Measurements from ENCODE around the gene GARIN5B.

The GARIN5B gene

DNA sequence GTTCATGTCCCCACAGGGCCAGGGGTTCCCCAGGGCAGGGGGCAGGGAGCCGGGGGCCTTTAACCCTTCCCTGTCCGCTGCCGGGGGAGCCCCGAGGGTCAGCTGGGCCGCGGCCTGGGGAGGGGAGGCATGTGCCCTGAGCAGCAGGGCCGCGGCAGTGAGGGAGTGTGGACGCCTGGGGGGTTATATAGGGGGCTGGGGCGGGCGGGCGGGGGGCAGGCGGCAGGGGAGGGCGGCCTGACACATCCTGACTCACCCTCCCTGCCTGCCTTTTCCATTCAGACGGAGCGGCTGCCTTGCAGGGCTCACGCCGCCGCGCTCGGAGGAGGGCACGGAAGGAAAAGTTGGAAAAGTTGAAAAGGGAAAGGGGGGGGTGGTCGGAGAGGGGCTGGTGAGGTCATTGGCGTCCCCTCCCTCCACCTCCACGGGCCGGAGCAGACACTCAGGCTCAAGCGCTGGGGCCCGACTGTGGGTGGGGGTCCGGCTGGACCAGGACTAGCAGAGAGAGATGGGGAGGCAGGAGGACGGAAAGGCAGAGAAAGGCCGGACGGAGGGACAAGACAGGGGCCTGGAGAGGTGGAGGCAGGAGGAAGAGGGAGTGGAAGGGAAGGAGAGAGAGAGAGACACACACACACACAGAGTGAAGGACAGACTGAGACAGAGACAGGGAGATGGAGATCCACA is 7.4 kb upstream of the GARIN5B start, which contains the start of gene IL11:
TSS of gene IL11 (minus strand) at position 159 of the 684 bp plus-strand sequence. CDS start at position 6, 153 bp downstream.
- no peak for DNase-seq (ENCODE audit: low read depth)

DNA sequence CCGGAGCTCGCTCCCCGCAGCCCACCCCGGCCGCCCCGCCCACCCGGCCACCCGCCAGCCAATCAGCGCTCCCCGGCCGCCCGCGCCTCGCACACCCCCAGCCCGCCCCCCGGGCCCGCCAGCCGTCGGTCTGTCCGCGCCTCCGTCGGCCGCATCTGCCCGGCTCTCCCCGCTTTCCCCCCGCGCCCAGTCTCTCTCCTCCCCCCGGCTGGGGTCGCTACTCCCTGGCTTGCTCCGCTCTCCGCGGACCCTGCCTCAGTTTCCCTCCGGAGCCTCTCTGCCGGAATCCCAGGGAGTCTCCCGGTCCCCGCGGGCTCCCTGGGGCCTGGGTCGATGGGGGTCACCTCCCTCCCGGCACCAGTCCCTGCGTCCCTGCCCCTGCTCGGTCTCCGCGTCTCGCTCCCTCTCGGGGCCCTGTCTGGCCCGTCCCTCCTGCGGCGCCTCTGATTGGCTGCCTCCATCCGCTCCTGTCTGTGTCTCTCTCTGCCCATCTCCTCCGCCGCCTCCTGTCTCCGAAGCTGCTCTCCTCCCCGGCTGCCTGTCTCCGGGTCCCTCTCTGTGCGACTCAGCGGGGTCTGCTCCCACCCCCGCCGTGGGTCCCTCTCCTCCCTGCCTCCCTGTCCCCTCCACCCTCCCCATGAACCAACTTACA is 6.7 kb upstream of the GARIN5B start:
- DNase-seq (ENCODE audit: low read depth): no peak

DNA sequence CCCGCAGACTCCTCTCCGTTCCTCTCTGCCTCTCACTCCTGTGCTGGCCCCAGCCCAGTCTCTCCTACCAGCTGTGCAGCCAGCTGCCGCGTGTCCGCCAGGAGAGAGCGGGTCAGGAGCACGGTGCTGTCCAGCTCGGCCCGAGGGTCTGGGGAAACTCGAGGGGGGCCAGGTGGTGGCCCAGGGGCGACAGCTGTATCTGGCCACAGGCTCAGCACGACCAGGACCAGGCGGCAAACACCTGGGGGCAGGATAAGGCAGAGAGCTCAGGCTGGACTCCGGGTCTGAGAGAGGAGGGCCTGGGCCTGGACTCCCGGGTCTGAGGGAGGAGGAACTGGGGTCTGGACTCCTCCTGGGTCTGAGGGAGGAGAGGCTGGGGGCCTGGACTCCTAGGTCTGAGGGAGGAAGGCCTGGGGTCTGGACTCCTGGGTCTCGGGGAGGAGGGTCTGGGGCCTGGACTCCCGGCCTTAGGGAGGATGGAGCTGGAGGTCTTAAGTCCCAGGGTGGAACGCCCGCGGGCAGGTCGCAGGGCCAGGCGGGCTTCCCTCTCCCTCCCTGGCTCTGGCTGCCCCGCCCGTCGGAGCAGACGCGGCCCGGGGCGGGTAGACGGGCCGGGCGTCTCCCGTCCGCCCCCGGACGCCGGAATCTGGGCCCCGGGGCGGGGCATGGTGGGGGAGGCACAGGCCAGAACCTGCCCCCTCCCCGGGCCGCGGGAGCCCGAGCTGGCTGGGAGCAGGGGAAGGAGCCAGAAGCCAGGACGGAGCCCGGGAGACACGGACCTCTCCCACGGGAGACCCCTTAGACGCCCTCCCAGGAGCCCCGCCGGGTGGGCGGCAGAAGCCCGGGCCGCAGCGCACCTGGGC is 5.9 kb upstream of the GARIN5B start:
- no peak for DNase-seq (ENCODE audit: low read depth)

DNA sequence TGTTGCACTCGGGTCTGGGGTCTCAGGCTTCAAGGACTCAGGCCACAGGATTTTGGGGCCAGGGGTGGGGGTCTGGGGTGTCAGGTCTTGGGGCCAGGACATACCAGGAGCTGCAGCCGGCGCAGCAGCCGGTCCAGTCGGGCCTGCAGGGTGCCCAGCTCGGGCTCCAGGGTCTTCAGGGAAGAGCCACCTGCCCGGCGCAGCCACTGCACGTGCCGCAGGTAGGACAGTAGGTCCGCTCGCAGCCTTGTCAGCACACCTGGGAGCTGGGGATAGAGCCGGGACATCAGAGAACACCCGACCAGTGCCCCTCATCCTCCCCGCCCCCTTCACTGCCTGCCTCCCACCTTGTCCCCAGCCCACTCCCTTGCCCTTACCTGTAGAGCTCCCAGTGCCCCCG is 5.0 kb upstream of the GARIN5B start:
- no peak for DNase-seq (ENCODE audit: low read depth)

DNA sequence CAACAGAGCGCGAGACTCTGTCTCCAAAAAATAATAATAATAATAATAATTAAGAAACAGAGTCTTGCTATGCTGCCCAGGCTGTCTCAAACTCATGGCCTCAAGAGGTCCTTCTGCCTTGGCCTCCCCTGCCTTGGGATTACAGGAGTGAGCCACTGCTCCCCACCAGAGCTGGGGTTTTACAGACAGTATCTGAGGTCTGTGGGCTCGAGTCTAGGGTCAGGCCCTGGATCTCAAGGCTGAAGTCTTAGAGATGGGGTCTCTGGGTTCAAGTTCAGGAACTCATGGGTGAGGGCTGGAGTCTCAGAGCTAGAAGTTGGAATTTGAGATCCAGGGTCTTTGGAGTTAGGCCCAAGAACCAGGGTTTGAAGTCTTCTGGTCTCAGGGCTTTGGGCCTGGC is 3.7 kb upstream of the GARIN5B start:
- no peak for DNase-seq (ENCODE audit: low read depth)

DNA sequence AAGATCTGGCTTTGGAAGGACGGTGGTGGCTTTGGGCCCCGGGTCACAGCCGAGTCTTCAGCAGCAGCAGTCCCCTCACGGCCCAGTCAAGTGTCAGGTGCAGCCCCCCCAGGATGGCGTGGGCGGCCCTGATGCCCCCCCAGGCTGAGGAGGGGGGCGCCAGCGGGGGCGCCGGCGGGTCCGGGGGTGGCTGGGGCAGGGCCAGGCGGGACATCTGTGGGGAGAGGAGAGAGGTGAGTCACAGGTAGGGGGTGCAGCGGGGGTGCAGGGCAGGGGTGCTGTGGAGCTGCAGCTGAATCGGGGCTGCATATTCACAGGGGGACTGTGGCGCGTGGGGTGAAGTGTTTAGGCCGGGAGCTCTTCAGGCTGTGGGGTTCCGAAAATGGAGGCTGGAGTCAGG is 2.9 kb upstream of the GARIN5B start:
- no peak for DNase-seq (ENCODE audit: low read depth)

DNA sequence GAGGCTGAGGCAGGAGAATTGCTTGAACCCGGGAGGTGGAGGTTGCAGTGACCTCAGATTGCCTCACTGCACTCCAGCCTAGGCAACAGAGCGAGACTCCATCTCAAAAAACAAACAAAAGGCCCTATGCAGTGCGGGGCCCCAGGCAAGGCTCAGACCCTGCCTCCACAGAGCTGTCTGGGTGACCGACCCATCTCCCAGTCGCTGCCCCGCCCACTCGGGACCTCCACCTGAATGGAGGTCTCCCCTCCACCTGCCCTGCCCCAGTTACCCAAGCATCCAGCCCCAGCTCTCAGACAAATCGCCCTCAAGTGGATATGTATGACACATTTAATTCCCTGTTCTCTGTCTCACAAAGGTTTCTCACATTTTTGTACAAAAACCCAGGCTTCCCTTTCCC is 2.2 kb upstream of the GARIN5B start:
- DNase-seq (ENCODE audit: low read depth): no peak

DNA sequence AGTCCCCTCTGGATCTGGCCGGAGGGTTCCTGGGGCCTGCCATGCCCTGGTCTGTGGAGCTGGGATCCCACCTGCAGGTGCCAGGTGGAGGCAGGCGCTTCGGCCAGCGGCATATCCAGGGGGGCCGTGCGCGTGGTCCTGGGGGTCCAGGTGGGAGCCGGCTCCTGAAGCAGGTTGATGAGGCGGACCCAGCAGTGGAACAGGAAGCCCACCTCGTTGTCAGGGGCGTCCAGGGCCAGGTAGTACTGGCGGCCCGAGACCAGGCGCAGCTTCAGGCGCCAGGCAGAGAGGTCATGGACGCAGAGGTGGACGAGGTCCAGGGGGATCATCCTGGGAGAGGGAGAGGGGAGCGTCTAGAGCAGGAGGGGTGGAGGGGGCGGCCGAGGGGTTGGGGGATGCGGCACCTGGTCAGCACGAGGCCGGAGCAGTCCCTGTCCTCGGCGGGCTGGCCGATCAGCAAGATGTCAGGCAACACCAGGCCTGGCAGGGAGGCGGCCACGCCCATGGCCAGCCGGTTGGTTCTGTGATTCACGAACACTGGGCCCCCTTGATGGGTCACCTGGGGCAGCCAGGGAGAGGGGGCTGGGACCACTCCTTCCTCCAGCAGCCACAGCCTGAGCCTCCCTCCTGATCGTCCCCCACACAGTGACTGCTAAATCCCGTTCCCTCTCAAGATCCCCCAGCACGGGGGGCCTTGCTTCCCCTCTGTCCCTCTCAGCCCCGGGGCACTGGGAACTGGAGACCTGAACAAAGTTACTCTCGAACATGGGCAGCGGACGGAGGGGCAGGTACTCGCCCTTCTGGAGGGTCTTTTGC is 678 bp downstream of the GARIN5B start:
- no peak for DNase-seq (ENCODE audit: low read depth)

DNA sequence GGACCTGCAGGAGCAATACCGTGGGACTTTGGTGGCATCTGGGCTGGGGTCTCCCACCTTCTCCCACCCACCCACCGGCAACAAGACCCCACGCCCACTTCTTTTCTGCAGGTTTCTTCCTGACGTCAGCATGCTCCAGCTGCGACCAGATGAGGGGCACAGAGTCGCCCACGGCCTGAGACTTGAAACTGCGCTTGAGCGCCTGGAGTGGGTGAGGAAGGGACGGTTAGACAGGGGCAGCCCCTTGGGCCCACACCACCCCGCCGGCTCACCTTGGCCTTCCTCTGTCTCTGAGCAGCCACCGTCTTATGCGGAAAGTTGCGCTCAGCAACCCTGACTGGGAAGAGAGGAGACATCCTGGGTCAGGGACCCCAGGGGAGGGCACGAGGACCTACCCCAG is 2.2 kb downstream of the GARIN5B start:
- no peak for DNase-seq (ENCODE audit: low read depth)

DNA sequence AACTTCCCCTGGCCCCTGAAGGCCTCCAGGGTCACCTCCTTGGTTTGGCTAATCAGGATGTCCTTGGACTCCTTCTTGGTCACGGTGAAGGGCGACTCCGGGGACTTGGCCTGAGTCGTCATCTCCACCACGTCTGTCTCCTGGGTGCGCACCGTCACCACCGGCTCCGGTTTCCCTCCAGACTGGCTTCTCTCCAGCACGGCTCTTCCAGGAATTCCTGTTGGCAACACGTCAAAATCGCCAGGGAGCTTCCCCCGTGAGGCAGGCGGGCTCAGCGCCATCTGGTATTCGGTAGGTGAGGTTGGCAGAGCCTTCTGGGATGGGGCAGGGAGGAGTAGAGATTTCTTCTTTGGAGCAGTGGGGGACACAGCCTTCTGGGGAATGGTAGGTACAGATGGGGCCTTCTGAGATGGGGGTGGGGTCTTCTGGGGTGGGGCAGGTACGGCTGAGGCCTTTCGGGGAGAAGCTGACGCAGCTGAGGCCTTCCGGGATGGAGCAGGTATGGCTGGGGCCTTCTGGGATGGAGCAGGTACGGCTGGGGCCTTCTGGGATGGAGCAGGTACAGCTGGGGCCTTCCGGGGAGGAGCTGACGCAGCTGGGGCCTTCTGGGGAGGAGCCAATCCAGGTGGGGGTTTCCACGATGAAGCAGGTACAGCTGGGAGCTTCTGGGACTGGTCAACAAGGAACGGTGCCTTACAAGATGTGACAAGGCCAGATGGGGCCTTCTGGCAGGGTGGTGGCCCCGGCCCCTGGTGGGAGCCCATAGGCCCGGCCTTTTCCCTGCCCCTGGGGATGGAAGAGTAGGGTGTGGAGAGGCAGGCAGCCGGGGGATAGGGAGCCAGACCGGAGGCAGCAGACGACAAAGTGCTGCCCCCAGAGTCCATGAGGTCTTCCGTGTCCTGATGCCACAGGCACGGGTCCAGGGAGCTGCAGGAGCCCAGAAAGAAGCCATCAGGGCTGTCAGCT is 3.8 kb downstream of the GARIN5B start:
- DNase-seq (ENCODE audit: low read depth): no peak

DNA sequence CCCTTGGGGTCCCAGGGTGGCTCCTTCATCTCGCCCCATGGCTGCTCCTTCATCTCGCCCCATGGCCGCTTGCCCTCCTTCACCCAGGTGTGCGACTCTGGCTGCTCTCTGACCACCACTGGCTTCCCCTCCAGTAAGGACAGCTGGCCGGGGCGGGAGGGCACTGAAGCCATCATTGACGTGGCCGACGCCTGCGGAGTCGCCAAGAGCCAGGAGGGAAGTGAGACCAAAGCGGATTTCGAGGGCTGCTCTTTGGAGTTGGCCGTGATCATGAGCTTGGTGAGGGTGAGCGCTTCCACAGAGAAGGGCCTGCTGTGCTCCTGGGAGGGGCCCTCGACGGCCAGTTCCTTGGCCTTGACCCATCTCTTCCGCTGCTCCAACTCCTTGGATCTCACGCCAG is 4.6 kb downstream of the GARIN5B start:
- DNase-seq (ENCODE audit: low read depth): no peak

DNA sequence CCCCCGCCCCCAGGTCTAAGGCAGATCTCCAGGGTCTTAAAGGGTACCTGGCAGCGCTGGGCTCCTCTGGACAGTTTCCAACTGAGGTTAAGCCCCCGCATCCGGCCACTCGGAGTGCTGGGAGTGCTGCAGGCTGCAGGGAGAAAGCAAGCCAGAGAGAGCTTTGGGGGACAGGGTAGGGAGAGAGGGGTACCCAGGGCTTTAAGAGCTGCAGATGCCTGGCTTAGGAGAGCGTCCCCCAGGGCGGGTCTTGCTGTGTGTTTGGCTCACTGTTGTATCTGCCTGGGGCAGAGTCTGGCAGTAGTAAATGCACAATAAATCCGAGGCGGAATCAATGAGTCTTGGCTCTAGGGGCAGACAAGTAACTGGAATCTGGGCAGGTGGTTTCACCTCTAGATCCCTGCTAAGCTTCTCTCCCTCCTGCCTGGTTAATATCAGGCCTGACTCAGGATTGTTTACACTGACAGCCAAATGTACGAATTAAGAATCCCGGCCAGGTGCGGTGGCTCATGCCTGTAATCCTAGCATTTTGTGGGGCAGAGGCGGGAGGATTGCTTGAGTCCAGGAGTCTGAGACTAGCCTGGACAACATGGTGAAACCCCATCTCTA is 7.7 kb downstream of the GARIN5B start:
- DNase-seq (ENCODE audit: low read depth): no peak

DNA sequence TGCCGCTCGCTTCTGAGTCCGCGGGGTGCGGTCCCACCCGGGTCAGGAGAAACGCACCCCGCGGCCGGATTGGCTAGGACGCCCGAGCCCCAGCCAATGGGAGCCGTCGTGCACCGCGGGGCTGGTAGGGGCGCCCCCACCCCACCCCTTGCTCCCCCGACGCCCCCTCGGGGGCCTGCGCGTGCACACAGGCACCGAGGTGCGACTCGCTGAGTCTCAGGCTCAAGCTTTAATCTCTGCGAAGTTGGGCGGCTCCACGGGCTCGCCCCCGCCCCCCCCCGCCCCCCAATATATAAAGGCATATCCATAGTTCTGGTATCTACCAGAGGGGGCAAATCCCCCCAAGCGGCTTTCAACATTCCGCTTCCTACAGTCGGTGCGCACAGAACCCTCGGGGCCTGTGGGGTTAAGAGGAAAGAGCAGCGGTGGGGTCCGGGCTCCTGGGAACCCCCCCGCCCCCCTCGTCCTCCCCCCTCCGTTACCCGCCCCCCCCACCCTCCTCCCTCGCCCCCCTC is 8.3 kb downstream of the GARIN5B start, which contains the start of gene COX6B2:
TSS of gene COX6B2 (minus strand) at position 22 of the 515 bp plus-strand sequence. CDS start 198 bp downstream, outside the sequence.
- DNase-seq (ENCODE audit: low read depth): no peak

DNA sequence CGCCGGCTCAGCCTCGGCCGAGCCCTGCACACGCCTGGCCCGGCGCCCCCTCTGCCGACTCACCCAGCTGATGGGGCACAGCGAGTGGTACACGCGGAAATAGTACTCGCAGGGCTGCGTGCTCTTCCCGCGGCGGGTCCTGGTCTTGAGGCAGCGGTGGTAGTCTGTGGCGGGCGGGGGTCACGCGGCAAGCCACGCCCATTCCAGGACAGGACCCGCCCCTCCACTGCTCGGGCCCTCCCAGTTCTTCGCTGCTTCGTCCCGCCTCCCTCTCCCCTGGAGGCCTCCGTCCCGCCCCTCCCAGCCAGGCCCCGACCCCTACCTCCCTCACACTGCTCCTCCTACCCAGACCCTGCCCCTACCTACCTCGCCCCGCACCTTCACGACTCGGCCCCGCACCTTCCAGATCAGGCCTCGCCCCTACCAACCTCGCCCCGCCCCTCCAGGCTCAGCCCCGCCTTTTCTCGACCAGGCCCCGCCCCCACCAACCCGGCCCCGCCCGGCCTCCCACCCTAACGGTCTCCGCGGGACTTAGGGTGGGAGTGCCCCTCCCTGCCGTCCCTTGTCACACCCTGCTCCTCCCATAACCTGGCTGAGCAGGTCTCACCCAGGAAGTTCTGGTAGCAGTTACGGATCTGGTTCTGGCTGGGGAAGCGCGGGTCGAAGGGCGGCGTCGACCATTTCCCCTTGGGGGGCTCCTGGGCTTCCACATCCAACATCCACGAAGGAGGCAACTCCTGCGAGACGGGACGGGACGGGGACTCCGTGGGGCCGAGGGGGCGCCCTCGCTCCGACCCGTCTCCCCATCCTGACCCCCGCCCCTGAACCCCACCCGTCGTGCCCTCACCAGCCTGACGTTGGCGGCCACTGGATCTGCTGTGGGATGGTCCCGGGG is 9.0 kb downstream of the GARIN5B start:
- no peak for DNase-seq (ENCODE audit: low read depth)

DNA sequence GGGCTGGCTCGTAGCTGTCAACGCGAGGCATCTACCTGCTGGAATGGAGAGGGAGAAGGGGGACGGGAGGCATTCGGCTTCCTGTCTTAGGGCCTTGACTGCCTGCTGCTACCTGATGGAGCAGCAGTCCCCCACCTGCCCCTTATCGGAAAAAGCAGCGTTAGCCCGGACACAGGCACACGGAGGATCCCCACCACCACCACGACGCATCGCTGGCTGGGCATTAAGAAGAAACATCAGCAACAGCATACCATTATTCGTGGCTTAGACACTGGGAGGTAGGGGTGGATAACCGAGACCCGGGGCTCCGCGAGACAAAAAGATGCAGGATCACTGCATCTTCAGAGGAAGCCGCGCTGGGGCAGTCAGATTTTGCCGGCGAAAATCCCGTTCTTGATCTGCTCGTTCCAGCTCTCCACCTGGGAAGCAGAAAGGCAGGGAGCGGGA is 9.7 kb downstream of the GARIN5B start:
- DNase-seq (ENCODE audit: low read depth): no peak

DNA sequence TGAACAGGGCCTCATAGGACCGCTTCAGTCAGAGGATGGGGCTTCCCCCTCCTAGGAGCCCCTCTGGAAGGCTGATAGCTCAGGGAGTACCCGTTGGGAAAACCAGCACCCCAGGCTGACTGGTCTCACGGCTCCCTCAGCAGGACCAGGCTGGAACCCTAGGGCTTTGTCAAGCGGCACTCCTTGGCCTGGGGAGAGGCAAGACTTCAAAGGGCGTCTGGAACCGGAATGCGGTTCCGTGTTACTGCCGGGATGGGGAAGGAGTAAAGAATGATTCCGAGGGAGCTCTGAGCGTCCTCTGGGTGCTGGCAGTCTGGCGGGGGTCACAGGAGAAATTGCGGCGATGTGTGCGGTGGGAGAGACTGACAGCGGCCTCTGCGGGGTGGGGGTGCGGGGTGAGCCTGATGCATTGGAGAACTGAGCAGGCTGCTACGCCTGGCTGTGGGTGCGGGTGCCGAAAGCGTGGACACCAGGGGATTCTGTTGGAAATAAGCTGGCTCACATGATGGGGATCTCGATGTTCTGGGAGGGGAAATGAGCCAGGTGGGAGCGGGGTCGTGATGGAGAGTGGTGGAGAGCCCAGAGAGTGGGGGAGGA is 10.4 kb downstream of the GARIN5B start:
- no peak for DNase-seq (ENCODE audit: low read depth)

DNA sequence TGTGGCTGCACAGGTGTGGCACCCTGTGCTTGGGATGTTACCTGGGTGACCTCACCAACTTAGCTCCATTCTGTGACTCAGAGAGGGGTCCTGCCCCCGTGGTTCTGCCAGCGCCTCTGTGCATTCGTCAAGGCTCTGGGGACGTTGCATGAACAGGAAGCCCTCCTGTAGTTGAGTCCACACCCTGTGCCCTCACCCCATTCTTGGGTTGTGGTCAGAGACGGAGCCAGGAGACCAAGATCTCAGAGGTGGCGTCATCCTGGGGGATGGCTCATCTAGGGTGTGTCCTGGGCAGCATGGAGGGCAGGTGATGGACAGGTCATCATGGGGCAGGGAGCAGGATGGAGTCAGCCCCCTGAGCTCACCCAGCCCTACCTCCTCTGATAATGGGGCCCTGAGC is 11.0 kb downstream of the GARIN5B start:
- DNase-seq (ENCODE audit: low read depth): no peak

DNA sequence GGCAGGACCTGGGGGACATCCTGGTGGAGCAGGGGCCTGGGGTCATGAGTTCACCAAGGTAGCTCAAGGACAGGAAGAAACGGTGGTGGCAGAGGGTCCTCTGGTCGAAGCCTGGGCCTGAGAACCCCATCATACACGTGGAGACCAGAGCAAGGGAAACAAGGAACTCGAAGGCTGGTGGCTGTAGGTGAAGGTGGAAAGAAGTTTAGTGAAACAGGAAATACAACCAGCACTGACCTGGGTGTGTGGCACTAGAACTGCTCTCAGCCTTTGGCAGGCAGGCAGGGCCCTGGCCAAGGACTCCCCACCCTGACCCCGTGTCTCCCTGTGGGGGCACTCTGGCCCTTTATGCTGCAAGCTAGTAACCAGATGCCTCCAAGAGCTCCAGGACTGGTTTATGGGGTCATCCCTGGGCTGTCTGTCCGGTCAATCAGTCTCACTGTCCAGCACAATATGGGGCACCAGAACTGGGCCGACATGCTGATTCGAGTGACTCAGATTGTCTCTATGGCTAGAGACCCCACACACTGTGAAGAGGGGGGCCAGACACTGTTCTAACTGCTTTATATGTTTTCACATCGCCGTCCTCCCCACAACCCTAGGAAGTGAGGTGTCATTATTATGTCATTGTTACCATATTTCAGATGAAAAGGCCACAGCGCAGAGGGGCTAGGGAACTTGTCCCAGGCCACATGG is 12.3 kb downstream of the GARIN5B start:
- DNase-seq (ENCODE audit: low read depth): no peak
